CD4-positive, alpha-beta T cell (primary cell): ENCODE results near the gene OSCAR. TPM values are rescaled to one million over a fixed set of nuclear protein-coding genes. Genes with fewer than 3 reads are reported as not detected.
A peak's percentile ranks its signal among the peaks of the same experiment; 100 is the strongest.
"Not testable (repeated sequence)": the region's sequence is repeated elsewhere in the genome, so short reads cannot be mapped to it uniquely, and the experiment has no call there.

Experiments used
- ATAC-seq: fragments of 200-7000 bp; cut with Tn5 transposase; one replicate; pipeline ENCODE4 v1.10.0; 2022; ENCODE audit warnings: mild to moderate bottlenecking; ENCODE audit not compliant: poor library complexity
- CTCF ChIA-PET: fragments of 350-600 bp; sonication (Branson Sonifier 250); formaldehyde crosslinking; loops from one replicate; lab custom pipeline; 2021; ENCODE audit warnings: antibody characterized with exemption, inconsistent platforms; lab: Charles Lee
- POLR2A ChIA-PET: fragments of 350-600 bp; sonication (Branson Sonifier 250); formaldehyde crosslinking; loops from one replicate; lab custom pipeline; 2021; ENCODE audit warnings: antibody characterized with exemption, inconsistent platforms; lab: Charles Lee
- DNase-seq, 14 experiments: peaks; one replicate each; pipeline ENCODE4 v3.0.0-alpha.2; 2013 to 2020; ENCODE audit warnings: mixed read lengths in 2 of 14
- H3K27ac ChIP-seq, 2 donors: one replicate each; pipeline versions ENCODE4 v1.5.1 to v1.7.0; 2013; ENCODE audit warnings: low read length in 2 of 2, low read depth in 1 of 2, mild to moderate bottlenecking in 1 of 2
- H3K27me3 ChIP-seq, 2 experiments: 1 replicate in 1 of 2; 2 replicates in 1 of 2; pipeline versions ENCODE4 v1.6.1 to v1.7.0; 2013; ENCODE audit warnings: low read length in 2 of 2, control low read depth in 1 of 2, mild to moderate bottlenecking in 1 of 2, moderate library complexity in 1 of 2; ENCODE audit not compliant: insufficient read depth in 2 of 2, control insufficient read depth in 1 of 2
- H3K36me3 ChIP-seq: one replicate; pipeline ENCODE4 v1.6.1; 2013; ENCODE audit warnings: low read length, control low read depth; ENCODE audit not compliant: insufficient read depth
- H3K4me1 ChIP-seq: one replicate; pipeline ENCODE4 v1.6.1; 2013; ENCODE audit warnings: low read length, control low read depth; ENCODE audit not compliant: insufficient read depth
- H3K4me3 ChIP-seq: one replicate; pipeline ENCODE4 v1.5.1; 2013; ENCODE audit warnings: mild to moderate bottlenecking, low read length, moderate library complexity
- H3K9me3 ChIP-seq, 2 experiments: 1 replicate in 1 of 2; 2 replicates in 1 of 2; pipeline versions ENCODE4 v1.6.1 to v1.7.0; 2013; ENCODE audit warnings: low read length in 2 of 2, mild to moderate bottlenecking in 2 of 2, control low read depth in 1 of 2, moderate library complexity in 1 of 2; ENCODE audit not compliant: control insufficient read depth in 1 of 2, insufficient read depth in 1 of 2
- H3K27ac Mint-ChIP-seq: one replicate; pipeline ENCODE4 v1.8.0; 2020; ENCODE audit warnings: mixed read lengths
- H3K27me3 Mint-ChIP-seq: one replicate; pipeline ENCODE4 v1.8.0; 2021; ENCODE audit warnings: mixed read lengths
- H3K36me3 Mint-ChIP-seq: one replicate; pipeline ENCODE4 v1.8.0; 2021; ENCODE audit warnings: low read depth, mixed read lengths
- H3K4me1 Mint-ChIP-seq: one replicate; pipeline ENCODE4 v1.8.0; 2021; ENCODE audit warnings: low read depth, mixed read lengths
- H3K4me3 Mint-ChIP-seq: one replicate; pipeline ENCODE4 v1.8.0; 2020; ENCODE audit warnings: mild to moderate bottlenecking, mixed read lengths
- H3K9me3 Mint-ChIP-seq: one replicate; pipeline ENCODE4 v1.8.0; 2020; ENCODE audit warnings: mixed read lengths
- CTCF ChIP-seq: fragments of 200-600 bp; IDR thresholded peaks from one replicate; pipeline ENCODE4 v1.8.0; 2022; ENCODE audit warnings: antibody characterized with exemption, mild to moderate bottlenecking
- intact Hi-C, 2 experiments: fragments of 100-400 bp; cut with DNase I in 1 of 2; cut with micrococcal nuclease in 1 of 2; formaldehyde crosslinking; loops; one replicate each; pipeline versions ENCODE4 v1.15.1 to v1.9.0; 2023 to 2025; cut with DNase I, micrococcal nuclease
- total RNA-seq, 174 experiments: library from RNA in 2 of 174; stranded (reverse) in 2 of 174; gene quantifications; one replicate each; pipeline ENCODE4 v1.2.3 and lab custom pipeline; 2021 to 2026

Gene OSCAR
- total RNA-seq, 2 experiments from 2014 or later: 0.41 to 0.42 TPM

- DNase-seq (peak in 1 of 14 experiments; percentile 1), ATAC-seq (no peak)
- Histone ChIP-seq H3K9me3 (no peaks in the 10 kb centered on the region), H3K4me3 (no peak overlapping the region), H3K36me3 (peaks cover 42% of the 10 kb centered on the region), H3K27ac (no peak overlapping the region), H3K27me3 (no peaks in the 10 kb centered on the region), H3K4me1 (peaks cover 24% of the 10 kb centered on the region)
- H3K4me1 Mint-ChIP-seq: peaks cover 23% of the 10 kb centered on the region
- H3K36me3 Mint-ChIP-seq: peaks cover 44% of the 10 kb centered on the region
- H3K27me3 Mint-ChIP-seq: no peaks in the 10 kb centered on the region
- CTCF ChIA-PET: no interaction called here
- no peak overlapping the region for H3K27ac Mint-ChIP-seq
- intact Hi-C loops: loop anchor here in 1 of 2 experiments (5.0 to 10.0 kb wide), 4 partner anchors 32 to 580 kb away; partner anchors contain the start of genes CNOT3 and MYADM
- H3K9me3 Mint-ChIP-seq: no peaks in the 10 kb centered on the region
- peak overlapping the region; percentile 97 for H3K4me3 Mint-ChIP-seq
- no peak for TF ChIP-seq CTCF
- POLR2A ChIA-PET: interaction anchor here (1.0 kb wide), 1 partner anchor 85 kb away, joined by 3 read pairs; the partner anchor contains the start of gene MBOAT7
Observed at GRCh38 chr19:54104998-54105715, 4.6 kb upstream of the OSCAR start.

GRCh38 chr19:54102421-54103169, 2.0 kb upstream of the OSCAR start, which contains the start of gene NDUFA3:
NDUFA3 (plus strand) TSS chr19:54102855; CDS start chr19:54102879, 24 bp downstream.
- CTCF ChIA-PET: interaction anchor here (0.9 kb wide), 1 partner anchor 57 kb away, joined by 3 read pairs; the partner anchor contains the start of gene LENG1

GRCh38 chr19:54099903-54100255, 724 bp downstream of the OSCAR start:
- H3K36me3 Mint-ChIP-seq, POLR2A ChIA-PET: not testable (repeated sequence)

More at GRCh38 chr19:54102421-54103169, 2.0 kb upstream of the OSCAR start, which contains the start of gene NDUFA3:
- peak within 1 kb of the TSS; percentile 97 for H3K4me3 Mint-ChIP-seq
- peak; percentile 93 to 100 (median 98) for DNase-seq
- POLR2A ChIA-PET: interaction anchor here (0.8 to 2.9 kb wide), 5 partner anchors 13 to 87 kb away, joined by 3 to 24 read pairs (median 3); partner anchors contain the start of genes CNOT3, LENG1, MBOAT7 and PRPF31
- peaks cover 23% of the 10 kb centered on the region for H3K4me1 Mint-ChIP-seq
- H3K27me3 Mint-ChIP-seq: no peaks in the 10 kb centered on the region
- peaks cover 20% of the 10 kb centered on the region for H3K36me3 ChIP-seq
- no peaks in the 10 kb centered on the region for H3K9me3 ChIP-seq
- H3K9me3 Mint-ChIP-seq: no peaks in the 10 kb centered on the region
- intact Hi-C loops: loop anchor here (1.0 to 10.0 kb wide), 6 partner anchors 13 to 578 kb away; partner anchors contain the start of genes MYADM (in 2 of the 2), PRPF31 (in 2 of the 2), TFPT (in 2 of the 2) and CNOT3 (in 1 of the 2)
- peak within 1 kb of the TSS; percentile 98 for H3K4me3 ChIP-seq
- peaks cover 27% of the 10 kb centered on the region for H3K36me3 Mint-ChIP-seq
- H3K27ac Mint-ChIP-seq: peak within 1 kb of the TSS; percentile 82
- peaks cover 24% of the 10 kb centered on the region for H3K4me1 ChIP-seq
- no peak for TF ChIP-seq CTCF
- H3K27me3 ChIP-seq: no peaks in the 10 kb centered on the region
- peak within 1 kb of the TSS; percentile 37 to 72 for H3K27ac ChIP-seq
- ATAC-seq: peak; percentile 99

More at GRCh38 chr19:54099903-54100255, 724 bp downstream of the OSCAR start:
- not testable (repeated sequence) for H3K27ac ChIP-seq, H3K27me3 ChIP-seq, H3K9me3 ChIP-seq, H3K4me3 Mint-ChIP-seq, DNase-seq, ATAC-seq, H3K27ac Mint-ChIP-seq, H3K36me3 ChIP-seq, H3K27me3 Mint-ChIP-seq, H3K9me3 Mint-ChIP-seq
- H3K4me1 ChIP-seq: peaks cover 41% of the 10 kb centered on the region
- peak overlapping the region; percentile 25 for H3K4me3 ChIP-seq
- peaks cover 30% of the 10 kb centered on the region for H3K4me1 Mint-ChIP-seq
- intact Hi-C loops: loop anchor here in 1 of 2 experiments (5.0 to 10.0 kb wide), 4 partner anchors 37 to 575 kb away; partner anchors contain the start of genes CNOT3 and MYADM
- CTCF ChIA-PET: interaction anchor here (1.1 kb wide), 1 partner anchor 37 kb away, joined by 3 read pairs; no protein-coding TSS in a partner anchor
